HG02759 (cell line): Measurements from ENCODE around the gene ZFR2.

Experiments used
- ATAC-seq: cut with Tn5 transposase; IDR thresholded peaks from one replicate; pipeline ENCODE4 v1.9.1; 2021; ENCODE audit warnings: mild to moderate bottlenecking, moderate library complexity; ENCODE audit not compliant: unreplicated experiment

ZFR2 gene

GRCh38 chr19:3793799-3794198, 75.0 kb downstream of the ZFR2 start:
- ATAC-seq, result no peak

DNA sequence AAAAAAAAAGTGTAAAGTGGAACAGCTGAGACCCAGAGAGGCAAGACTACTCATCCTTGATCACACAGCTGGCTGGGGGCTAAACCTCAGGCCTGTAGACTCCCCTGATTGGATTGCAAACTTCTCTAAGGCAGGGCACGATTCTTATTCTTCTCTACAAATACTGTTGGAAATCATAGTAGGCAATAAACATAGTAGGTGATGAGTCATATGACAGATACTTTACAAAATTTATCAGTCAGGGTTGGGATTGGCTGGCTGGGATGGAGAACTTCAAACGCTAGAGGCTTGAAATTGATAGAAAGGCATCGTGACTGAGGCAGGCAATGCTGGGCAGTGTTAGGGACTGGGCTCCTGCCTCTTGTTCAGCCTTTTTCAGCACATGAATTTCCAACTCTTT, 76.7 kb downstream of the ZFR2 start:
- no peak for ATAC-seq

DNA sequence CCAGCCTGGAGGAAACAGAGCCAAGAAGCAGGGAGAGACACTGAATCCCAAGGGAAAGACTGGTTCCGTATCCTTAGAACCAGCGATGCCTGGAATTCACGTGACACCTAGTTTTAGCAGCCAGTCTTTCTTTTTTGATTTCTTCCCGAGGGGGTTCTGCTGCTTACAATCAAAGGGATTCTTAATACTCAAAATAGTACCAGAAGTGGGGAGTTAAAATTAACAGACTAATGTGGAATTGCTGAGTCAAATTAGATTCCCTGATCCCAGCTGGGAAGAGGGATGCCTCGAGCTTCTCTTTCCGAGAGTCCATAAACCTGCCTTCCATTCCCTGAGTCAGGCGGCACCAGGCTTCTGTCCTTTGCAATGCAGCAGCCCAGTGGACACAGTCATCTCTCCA, 77.9 kb downstream of the ZFR2 start:
- ATAC-seq, result no peak

DNA sequence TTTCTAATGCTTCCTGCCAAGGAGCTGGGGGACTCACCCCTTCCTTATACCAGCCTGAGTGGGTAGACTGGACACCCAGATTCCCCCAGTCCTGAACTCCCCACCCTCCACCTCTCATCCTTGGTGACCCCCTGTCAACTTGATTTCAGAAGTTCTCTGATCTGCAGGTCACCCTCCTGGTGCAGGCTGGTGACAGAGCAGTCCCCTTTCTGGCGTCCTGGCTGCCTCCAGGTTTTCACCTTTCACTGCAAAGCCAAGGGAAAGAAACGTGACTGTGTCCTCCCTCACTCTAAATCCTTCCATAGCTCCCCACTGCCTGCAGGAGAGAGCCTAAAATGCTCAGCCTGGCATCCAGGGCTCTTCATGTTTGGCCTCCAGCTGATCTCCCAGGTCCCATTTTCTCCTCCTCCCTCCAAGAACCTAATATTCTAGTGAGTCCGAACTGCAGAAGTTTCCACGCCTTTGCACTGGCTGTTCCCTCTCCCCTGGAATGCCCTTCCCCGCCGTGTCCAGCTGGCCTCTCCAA, 78.6 kb downstream of the ZFR2 start:
- no peak for ATAC-seq

GRCh38 chr19:3788996-3789778, 79.7 kb downstream of the ZFR2 start:
- no peak for ATAC-seq

GRCh38 chr19:3785938-3786824, 82.7 kb downstream of the ZFR2 start, which contains the start of gene MATK:
Gene MATK (minus strand): TSS chr19:3786381. CDS start chr19:3785135, 1,246 bp downstream.
- ATAC-seq, result no peak

DNA sequence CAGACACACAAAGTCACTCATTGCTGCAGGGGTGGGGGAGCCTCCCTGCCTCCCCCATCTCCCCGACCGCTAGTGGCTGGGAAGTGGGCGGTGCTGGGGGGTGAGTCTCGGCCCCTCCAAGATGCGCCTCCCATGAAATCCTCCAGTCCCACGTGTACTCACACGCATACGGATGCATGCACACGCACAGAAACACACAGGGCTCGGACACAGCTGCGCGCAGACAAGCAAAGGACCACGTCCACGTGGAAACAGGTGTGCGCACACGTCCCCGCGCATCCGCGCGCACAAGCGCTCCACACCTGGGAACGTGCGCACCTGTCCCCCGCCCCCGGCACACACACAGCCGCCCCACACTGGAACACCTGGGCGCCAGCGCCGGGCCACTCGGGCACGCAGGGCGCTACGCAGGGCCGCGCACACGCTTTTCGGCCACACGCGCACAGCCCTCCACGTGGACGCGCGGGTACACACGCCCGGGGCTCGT, 83.3 kb downstream of the ZFR2 start:
- ATAC-seq, result no peak

DNA sequence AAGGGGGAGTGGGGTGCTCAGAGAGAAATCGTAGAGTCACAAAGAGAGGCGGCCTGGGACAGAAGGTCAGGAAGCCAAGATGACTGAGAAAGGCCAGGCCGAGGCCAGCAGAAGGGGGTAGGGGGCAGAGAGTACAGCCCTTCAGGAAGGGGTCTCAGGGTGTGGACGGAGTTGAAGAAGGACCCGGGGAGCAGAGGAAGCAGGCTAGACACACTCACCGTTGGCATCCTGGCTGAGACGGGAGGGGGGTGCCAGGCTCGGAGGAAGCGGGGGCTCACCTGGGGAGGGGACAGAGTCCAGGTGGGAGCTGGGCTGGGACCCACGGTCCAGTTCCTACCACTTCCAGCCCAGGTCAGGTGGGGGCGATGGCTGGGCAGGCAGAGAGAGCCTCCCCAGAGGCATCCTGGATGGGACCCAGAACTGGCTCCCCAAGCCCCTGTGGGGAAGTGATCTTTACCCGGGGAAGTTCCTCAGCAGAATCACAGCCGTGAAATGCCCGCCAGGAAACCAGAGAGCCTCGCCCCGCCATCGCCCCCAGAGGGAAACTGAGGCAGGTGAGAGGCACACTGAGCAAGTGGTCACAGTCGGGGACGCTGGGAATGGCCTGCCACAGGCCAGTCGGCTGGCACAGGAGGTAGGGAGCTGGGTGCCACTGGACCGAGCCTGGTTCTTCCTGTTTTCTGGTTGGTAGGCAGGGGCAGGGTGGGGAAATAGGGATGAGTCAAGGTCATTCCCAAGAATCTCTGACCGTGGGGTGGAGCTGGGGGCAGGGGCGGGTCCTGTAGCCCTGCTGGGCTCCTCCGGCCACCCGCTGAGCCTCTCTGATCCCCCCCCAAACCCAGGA, 84.0 kb downstream of the ZFR2 start:
- no peak for ATAC-seq

- no peak for ATAC-seq
These were observed 84.9 kb downstream of the ZFR2 start for GRCh38 chr19:3783660-3784584.

DNA sequence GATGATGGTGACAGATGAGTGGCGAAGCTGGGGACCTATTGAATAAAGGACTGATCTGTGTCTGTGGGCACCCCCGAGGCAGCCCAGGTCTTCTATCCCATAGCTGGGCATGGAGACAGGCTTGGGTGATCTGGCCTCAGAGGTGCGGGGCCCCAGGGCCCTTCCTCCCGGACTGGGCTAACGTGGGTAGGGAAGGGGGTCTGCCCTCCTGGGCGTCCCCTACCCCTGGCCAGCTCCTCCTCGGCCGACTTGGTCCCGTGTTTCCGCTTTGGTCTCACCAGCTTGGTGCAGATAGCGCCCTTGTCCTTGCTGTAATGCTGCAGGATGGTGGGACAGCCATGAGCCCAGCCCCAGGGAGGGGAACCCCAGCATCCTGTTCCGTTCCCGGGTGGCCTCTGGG, 85.9 kb downstream of the ZFR2 start:
- ATAC-seq, result no peak

- ATAC-seq, result no peak
These were observed 86.5 kb downstream of the ZFR2 start for GRCh38 chr19:3782330-3782729.

DNA sequence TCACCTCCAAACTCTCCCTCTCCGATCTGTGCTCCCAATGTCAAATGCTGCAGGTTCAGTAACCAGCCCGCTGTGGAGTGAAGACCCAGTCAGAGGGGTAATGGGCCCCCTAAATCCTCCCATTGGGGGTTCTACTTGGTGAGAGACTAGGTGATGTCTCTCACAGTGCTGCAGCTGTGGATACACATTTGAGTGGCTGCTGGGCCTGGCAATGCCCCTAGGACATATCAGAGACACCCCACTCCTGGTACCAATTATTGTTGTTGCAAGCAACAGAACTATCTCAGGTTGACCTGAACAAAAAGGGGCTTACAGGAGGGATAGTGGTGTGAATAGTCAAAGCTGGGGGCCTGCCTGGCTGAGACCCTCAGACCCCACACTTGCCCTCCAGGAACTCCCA, 87.2 kb downstream of the ZFR2 start:
- ATAC-seq, result no peak

GRCh38 chr19:3780786-3781304, 88.0 kb downstream of the ZFR2 start:
- no peak for ATAC-seq

DNA sequence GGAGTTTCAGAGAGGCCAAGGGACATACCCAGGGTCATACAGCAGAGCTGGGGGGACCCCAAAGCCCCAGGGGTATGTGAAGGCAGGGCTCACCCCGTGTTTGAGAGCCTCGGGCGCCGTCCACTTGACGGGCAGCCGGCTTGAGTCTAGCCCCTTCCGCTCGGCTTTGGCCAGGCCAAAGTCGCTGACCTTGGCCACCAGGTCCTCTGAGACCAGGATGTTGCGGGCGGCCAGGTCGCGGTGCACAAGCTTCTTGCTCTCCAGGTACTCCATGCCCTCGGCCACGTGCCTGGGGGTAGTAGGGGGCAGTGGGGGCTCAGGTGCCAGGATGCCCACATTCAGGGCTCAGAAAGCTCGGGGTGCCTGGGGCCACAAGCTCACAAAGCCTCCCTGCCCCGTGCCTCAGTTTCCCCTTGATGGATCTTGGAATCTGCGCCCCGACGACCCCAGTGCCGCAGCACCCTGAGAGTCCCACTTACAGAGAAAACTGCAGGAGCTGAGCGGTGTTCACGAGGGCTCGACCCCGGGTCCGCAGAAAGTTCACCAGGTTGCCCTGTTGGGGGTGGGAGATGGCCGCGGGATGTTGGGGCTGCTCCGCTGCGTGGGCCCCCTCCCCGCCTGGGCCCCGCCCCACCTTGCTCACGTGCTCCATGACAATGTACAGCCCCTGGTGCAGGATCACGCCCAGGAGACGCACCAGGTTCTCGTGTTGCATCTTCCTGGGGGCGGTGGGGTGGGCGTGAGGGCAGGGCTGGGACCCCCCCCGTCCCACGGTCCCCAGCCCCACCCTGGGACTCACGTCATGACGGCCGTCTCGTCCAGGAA, 89.7 kb downstream of the ZFR2 start:
- ATAC-seq, result no peak

- ATAC-seq, result no peak
These were observed 90.6 kb downstream of the ZFR2 start for GRCh38 chr19:3778104-3778867.

GRCh38 chr19:3776479-3777040, 92.3 kb downstream of the ZFR2 start:
- ATAC-seq, result no peak

DNA sequence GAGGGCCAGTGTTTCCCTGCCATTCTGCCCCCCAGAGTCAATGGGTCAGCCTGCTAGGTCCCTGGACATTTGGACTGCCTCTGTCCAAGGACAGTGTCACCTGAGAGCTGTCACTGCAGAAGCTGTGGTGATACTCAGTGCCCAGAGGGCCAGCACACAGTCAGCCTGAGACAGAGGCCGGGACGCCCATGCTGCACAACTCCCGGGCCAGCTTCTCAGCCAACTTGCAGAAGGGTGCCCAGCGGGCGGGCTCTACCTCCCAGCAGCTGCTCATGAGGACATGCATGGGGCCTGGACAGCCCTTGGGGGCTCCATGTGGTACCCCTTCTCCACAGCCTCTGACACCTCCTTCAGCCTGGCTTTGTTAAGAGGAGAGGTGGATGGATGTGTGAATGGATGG, 93.0 kb downstream of the ZFR2 start:
- no peak for ATAC-seq

DNA sequence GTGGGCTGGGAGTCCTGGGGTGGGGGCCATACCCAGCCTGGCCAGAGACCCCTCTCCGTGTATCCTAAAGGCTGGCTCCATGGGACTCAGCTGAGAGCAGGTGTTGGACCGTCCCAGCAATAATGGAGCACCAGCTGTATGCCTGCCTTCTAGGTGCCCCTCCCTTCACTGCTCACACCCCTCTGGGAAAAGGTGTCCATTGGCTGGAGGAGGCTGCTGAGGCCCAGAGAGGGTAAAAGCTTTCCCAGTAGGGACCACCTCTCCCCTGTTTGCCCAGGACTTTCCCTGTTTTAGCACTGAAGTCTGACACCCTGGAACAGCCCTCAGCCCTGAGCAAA, 93.5 kb downstream of the ZFR2 start:
- no peak for ATAC-seq
